Measurements from ENCODE around the gene CDH23. TPM values are rescaled to one million over a fixed set of nuclear protein-coding genes. Genes with fewer than 3 reads are reported as not detected.

CDH23 gene
- total RNA-seq, 1 experiment from 2014 or later = 0.02 TPM

GRCh38 chr10:71475243-71475871 lies 78.6 kb downstream of the CDH23 start:
- H3K36me3 Mint-ChIP-seq (ENCODE audit: insufficient read depth, unreplicated experiment) = no peaks in the 10 kb centered on the region
- H3K4me3 Mint-ChIP-seq (ENCODE audit: unreplicated experiment) = no peak overlapping the region
- ChIA-PET CTCF (no interaction called here), POLR2A (no interaction called here)
- BruUV-seq (replicated peaks) = no TSS peak
- intact Hi-C loops (cut with micrococcal nuclease) = no loop called here
- H3K9me3 Mint-ChIP-seq (ENCODE audit: unreplicated experiment) = no peaks in the 10 kb centered on the region
- peaks cover 57% of the 10 kb centered on the region for H3K27me3 Mint-ChIP-seq (ENCODE audit: insufficient read depth, unreplicated experiment)
- H3K27ac Mint-ChIP-seq (ENCODE audit: low read depth, unreplicated experiment) = no peak overlapping the region
- no peaks in the 10 kb centered on the region for H3K4me1 Mint-ChIP-seq (ENCODE audit: insufficient read depth, unreplicated experiment)
- no peak for TF ChIP-seq CTCF (IDR thresholded peaks at IDR 0.05; ENCODE audit: unreplicated experiment)
- no peak for DNase-seq (ENCODE audit: unreplicated experiment)

DNA sequence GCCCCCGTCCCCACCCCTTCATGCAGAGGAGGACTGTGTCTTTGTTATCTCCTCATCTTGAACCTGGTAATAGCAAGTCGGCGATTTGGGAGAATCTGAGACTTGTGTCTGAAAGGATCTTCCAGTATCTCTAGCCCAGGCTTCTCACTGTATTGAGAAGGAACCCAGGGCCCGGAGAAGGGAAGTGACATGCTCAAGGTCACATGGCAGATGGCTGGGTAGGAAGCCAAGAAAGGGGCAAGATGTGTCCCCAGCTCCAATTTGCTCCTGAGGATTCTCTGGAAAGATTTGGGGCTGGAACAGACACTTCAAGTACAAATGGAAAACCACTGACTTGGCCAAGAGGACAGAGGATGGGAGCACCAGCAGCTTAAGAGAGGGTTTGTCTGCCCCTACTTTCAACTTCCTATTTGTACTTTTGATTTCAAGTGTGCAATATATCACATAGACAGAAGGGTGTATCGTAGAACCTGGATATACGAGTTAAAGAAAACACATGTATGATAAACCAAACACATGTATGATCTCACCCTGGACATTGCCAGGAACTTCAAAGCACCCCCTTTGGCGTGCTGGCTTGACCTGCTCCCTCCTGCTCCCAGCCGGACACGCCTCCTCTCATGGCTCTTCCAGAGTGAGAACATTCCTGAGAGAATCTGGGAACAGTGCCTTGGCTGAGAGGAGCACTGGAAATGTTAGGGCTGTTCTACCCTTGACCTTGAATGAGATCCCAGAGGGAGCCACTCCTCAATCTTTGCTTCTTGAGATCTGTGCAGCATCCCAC lies 79.7 kb downstream of the CDH23 start:
- Mint-ChIP-seq H3K27me3 (ENCODE audit: insufficient read depth, unreplicated experiment) (peaks cover 56% of the 10 kb centered on the region), H3K36me3 (ENCODE audit: insufficient read depth, unreplicated experiment) (no peaks in the 10 kb centered on the region), H3K27ac (ENCODE audit: low read depth, unreplicated experiment) (no peak overlapping the region), H3K4me3 (ENCODE audit: unreplicated experiment) (no peak overlapping the region), H3K9me3 (ENCODE audit: unreplicated experiment) (no peaks in the 10 kb centered on the region), H3K4me1 (ENCODE audit: insufficient read depth, unreplicated experiment) (no peaks in the 10 kb centered on the region)
- TF ChIP-seq CTCF (IDR thresholded peaks at IDR 0.05; ENCODE audit: unreplicated experiment) = no peak
- CTCF ChIA-PET = no interaction called here
- intact Hi-C loops (cut with micrococcal nuclease) = no loop called here
- POLR2A ChIA-PET = no interaction called here
- no TSS peak for BruUV-seq (replicated peaks)
- DNase-seq (ENCODE audit: unreplicated experiment) = no peak

GRCh38 chr10:71478173-71478572 lies 81.5 kb downstream of the CDH23 start:
- BruUV-seq (replicated peaks) = no TSS peak
- intact Hi-C loops (cut with micrococcal nuclease) = no loop called here
- Mint-ChIP-seq H3K27me3 (ENCODE audit: insufficient read depth, unreplicated experiment) (peaks cover 66% of the 10 kb centered on the region), H3K4me3 (ENCODE audit: unreplicated experiment) (no peak overlapping the region), H3K36me3 (ENCODE audit: insufficient read depth, unreplicated experiment) (no peaks in the 10 kb centered on the region), H3K9me3 (ENCODE audit: unreplicated experiment) (no peaks in the 10 kb centered on the region), H3K4me1 (ENCODE audit: insufficient read depth, unreplicated experiment) (no peaks in the 10 kb centered on the region), H3K27ac (ENCODE audit: low read depth, unreplicated experiment) (no peak overlapping the region)
- ChIA-PET CTCF (no interaction called here), POLR2A (no interaction called here)
- no peak for DNase-seq (ENCODE audit: unreplicated experiment)
- TF ChIP-seq CTCF (IDR thresholded peaks at IDR 0.05; ENCODE audit: unreplicated experiment) = no peak

- H3K4me3 Mint-ChIP-seq (ENCODE audit: unreplicated experiment) = no peak overlapping the region
- no peaks in the 10 kb centered on the region for H3K36me3 Mint-ChIP-seq (ENCODE audit: insufficient read depth, unreplicated experiment)
- intact Hi-C loops (cut with micrococcal nuclease) = no loop called here
- no peak for DNase-seq (ENCODE audit: unreplicated experiment)
- H3K27me3 Mint-ChIP-seq (ENCODE audit: insufficient read depth, unreplicated experiment) = peaks cover 73% of the 10 kb centered on the region
- no peak overlapping the region for H3K27ac Mint-ChIP-seq (ENCODE audit: low read depth, unreplicated experiment)
- ChIA-PET CTCF (no interaction called here), POLR2A (no interaction called here)
- H3K4me1 Mint-ChIP-seq (ENCODE audit: insufficient read depth, unreplicated experiment) = no peaks in the 10 kb centered on the region
- H3K9me3 Mint-ChIP-seq (ENCODE audit: unreplicated experiment) = no peaks in the 10 kb centered on the region
- TF ChIP-seq CTCF (IDR thresholded peaks at IDR 0.05; ENCODE audit: unreplicated experiment) = no peak
- BruUV-seq (replicated peaks) = no TSS peak
Measured at GRCh38 chr10:71478813-71479365, 82.2 kb downstream of the CDH23 start.
